Activated CD8-positive, alpha-beta memory T cell treated with anti-CD3 and anti-CD28 coated beads for 36 hours (primary cell): ENCODE data around the gene LY6G6F. TPM values are rescaled to one million over a fixed set of nuclear protein-coding genes. Genes with fewer than 3 reads are reported as not detected.

ENCODE experiments used
- CTCF ChIA-PET: fragments of 350-600 bp; sonication (Branson Sonifier 250); formaldehyde crosslinking; loops from one replicate; lab custom pipeline; 2021; ENCODE audit warnings: antibody characterized with exemption; lab: Charles Lee
- POLR2A ChIA-PET: fragments of 350-600 bp; sonication (Branson Sonifier 250); formaldehyde crosslinking; loops from one replicate; lab custom pipeline; 2021; ENCODE audit warnings: antibody characterized with exemption; lab: Charles Lee
- total RNA-seq, 2 experiments: library from RNA; stranded (reverse); gene quantifications; one replicate each; pipeline ENCODE4 v1.2.3, GENCODE V29; 2021

LY6G6F gene, protein sequence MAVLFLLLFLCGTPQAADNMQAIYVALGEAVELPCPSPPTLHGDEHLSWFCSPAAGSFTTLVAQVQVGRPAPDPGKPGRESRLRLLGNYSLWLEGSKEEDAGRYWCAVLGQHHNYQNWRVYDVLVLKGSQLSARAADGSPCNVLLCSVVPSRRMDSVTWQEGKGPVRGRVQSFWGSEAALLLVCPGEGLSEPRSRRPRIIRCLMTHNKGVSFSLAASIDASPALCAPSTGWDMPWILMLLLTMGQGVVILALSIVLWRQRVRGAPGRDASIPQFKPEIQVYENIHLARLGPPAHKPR
- total RNA-seq, result not detected

GRCh38 chr6:31706599-31706998 is at the start of gene LY6G6F:
TSS of gene LY6G6F (plus strand) at chr6:31706866. CDS start at chr6:31706907, 41 bp downstream.
- CTCF ChIA-PET, result no interaction called here
- POLR2A ChIA-PET, result no interaction called here

DNA sequence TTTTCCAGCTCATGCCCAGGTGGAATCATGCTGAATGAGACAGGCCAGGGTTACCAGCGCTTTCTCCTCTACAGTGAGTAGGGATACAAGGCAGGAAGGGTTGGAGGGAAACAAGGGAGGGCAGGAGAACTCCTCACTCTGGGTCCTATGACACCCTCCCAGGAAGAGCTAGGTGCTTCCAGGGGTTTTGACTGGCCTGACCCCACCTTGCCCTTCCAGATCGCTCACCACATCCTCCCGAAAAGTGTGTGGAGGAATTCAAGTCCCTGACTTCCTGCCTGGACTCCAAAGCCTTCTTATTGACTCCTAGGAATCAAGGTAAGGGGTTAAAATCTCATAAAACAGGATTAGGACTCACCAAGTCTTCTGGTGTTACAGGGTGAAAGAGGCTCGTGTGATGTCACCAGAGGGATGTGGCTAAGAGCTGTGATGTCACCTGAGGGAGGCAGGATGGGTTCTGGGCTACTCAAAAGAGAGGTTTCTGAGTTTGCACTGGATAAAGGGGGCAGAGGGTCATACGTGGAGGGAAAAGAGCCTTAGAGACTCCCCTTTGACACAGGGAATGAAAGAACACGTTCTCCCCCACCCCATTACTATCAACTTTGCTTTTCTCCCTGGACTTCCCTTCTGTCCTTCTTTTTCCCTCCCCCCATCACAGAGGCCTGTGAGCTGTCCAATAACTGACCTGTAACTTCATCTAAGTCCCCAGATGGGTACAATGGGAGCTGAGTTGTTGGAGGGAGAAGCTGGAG is 49.1 kb upstream of the LY6G6F start:
- ChIA-PET POLR2A (no interaction called here), CTCF (interaction anchor here (0.9 kb wide), 1 partner anchor 165 kb away, joined by 3 read pairs; no protein-coding TSS in a partner anchor)

GRCh38 chr6:31658158-31658688 is 48.4 kb upstream of the LY6G6F start:
- ChIA-PET CTCF (interaction anchor here (0.7 to 0.9 kb wide), 2 partner anchors 66 to 164 kb away, joined by 3 read pairs; no protein-coding TSS in a partner anchor), POLR2A (interaction anchor here (0.7 kb wide), 1 partner anchor 1313 kb away, joined by 8 read pairs; no protein-coding TSS in a partner anchor)

DNA sequence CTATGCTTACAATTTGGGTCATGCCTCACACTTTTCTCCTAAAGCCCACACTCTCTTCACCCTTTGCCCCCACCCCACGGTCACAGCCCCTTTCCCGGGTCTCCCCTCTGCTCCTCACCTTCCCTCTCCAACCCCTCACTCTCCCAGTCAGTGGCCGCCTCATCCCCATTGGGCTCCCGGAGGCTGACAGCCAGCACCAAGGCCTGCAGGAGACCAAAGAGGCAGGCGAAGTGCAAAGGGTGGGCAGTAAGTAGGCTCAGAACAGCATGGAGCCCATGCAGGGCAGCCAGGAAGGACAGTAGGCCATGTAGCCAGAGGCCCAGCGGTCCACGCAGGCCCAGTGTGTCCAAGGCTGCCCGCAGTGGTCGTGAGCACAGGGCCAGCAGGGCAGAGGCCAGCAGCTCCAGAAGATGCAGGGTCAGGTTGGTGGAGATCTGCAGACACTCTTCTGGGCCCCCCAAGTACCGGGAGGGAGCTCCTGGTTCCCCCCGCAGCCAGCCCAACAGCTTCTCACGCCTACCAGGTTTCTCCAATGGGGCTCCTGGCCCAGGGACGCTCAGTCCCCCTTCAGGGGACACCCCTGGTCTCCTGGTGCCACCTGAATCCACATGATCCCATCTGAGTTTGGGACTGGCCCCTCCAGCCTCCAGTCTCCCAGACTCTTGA is 47.5 kb upstream of the LY6G6F start:
- POLR2A ChIA-PET, result interaction anchor here (0.6 to 1.1 kb wide), 3 partner anchors 176 to 1312 kb away, joined by 3 to 8 read pairs (median 4); partner anchors contain the start of gene DXO

GRCh38 chr6:31659649-31660380 is 46.9 kb upstream of the LY6G6F start:
- ChIA-PET CTCF (interaction anchor here (0.8 to 1.7 kb wide), 3 partner anchors 8 to 70 kb away, joined by 3 to 6 read pairs (median 4); partner anchors contain the start of gene BAG6), POLR2A (interaction anchor here (1.0 to 1.1 kb wide), 2 partner anchors 7 to 175 kb away, joined by 3 to 6 read pairs; partner anchors contain the start of gene BAG6)

More for the DNA sequence above, 47.5 kb upstream of the LY6G6F start:
- CTCF ChIA-PET, result interaction anchor here (0.7 to 0.8 kb wide), 3 partner anchors 13 to 67 kb away, joined by 3 read pairs; no protein-coding TSS in a partner anchor

- CTCF ChIA-PET, result interaction anchor here (1.0 to 1.7 kb wide), 3 partner anchors 8 to 114 kb away, joined by 3 to 6 read pairs (median 4); partner anchors contain the start of genes ATP6V1G2 and BAG6
- POLR2A ChIA-PET, result interaction anchor here (0.9 to 1.0 kb wide), 2 partner anchors 8 to 119 kb away, joined by 5 to 6 read pairs; partner anchors contain the start of genes BAG6 and DDX39B
These were observed 46.0 kb upstream of the LY6G6F start, which contains the start of gene C6orf47 for GRCh38 chr6:31660381-31661261. TSS of gene C6orf47 (minus strand) at chr6:31660778. CDS start at chr6:31659947, 831 bp downstream.

DNA sequence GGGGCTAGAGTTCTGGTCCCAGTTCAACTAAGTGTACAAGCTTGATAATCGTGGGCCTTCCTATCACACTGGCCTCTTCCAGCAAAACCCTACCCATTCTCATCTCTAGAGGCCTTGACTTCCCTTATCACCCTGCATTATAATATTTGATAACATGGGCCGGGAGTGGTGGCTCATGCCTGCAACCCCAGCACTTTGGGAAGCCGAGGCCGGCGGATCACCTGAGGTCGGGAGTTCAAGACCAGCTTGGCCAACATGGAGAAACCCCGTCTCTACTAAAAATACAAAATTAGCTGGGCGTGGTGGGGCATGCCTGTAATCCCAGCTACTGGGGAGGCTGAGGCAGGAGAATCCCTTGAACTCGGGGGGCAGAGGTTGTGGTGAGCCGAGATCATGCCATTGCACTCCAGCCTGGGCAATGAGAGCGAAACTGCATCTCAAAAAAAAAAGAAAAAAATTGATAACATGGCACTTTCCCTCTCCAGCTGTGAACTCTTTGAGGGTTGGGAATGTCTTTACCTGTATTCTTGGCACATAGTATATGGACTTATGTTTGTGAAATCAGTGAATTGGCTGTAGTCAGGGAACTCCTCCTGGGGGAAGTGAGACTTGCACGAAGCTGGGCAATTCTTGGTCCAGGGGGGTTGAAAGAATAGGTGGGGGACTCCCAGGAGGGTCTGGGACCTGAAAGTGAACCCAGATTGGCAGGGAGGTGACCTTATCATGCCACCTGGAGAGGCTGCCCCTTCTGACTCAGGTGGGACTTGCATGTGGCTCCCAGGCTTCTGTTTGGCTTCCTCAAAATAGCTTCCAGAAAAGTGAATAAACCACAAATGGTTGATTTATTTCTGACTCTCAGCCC is 45.2 kb upstream of the LY6G6F start:
- POLR2A ChIA-PET, result interaction anchor here (0.9 to 1.7 kb wide), 3 partner anchors 9 to 166 kb away, joined by 4 to 6 read pairs (median 5); partner anchors contain the start of genes BAG6, DDX39B and HSPA1B

DNA sequence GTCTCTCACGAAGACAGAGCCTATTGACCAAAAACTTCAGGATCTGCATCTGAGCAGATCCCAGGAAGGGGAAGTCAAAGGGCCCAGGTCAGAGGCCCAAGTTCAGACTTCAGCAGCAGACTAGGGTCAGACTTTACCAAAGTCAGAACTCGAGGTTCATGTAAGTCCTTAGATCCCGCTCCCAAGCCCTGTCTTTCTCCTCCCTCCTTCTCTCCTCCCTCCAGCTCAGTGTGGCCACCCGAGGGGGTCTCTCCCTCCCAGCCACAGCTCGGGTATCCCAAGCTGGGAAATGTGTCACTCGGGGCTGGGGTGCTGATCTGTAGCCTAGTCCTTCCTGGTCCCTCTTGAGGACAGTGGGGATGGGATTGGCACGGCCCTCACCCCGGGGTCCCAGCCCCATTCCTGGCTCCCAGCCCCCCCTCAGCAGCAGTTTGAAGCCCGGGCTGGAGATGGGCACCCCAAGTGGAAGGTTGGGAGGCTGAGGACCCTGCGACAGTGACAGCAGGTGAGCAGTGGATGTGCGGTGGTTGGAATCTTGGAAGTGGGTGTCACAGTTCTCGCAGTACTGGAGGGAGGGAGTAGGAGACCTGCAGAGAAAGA is 44.4 kb upstream of the LY6G6F start:
- ChIA-PET POLR2A (interaction anchor here (0.6 to 1.7 kb wide), 4 partner anchors 23 to 502 kb away, joined by 3 to 7 read pairs (median 5); partner anchors contain the start of genes EGFL8 and HSPA1B), CTCF (interaction anchor here (1.2 to 3.6 kb wide), 3 partner anchors 9 to 134 kb away, joined by 4 to 21 read pairs (median 6); partner anchors contain the start of gene BAG6)

More for the DNA sequence above, 45.2 kb upstream of the LY6G6F start:
- CTCF ChIA-PET, result interaction anchor here (1.0 to 3.6 kb wide), 4 partner anchors 9 to 115 kb away, joined by 3 to 21 read pairs (median 5); partner anchors contain the start of genes ATP6V1G2 and BAG6

DNA sequence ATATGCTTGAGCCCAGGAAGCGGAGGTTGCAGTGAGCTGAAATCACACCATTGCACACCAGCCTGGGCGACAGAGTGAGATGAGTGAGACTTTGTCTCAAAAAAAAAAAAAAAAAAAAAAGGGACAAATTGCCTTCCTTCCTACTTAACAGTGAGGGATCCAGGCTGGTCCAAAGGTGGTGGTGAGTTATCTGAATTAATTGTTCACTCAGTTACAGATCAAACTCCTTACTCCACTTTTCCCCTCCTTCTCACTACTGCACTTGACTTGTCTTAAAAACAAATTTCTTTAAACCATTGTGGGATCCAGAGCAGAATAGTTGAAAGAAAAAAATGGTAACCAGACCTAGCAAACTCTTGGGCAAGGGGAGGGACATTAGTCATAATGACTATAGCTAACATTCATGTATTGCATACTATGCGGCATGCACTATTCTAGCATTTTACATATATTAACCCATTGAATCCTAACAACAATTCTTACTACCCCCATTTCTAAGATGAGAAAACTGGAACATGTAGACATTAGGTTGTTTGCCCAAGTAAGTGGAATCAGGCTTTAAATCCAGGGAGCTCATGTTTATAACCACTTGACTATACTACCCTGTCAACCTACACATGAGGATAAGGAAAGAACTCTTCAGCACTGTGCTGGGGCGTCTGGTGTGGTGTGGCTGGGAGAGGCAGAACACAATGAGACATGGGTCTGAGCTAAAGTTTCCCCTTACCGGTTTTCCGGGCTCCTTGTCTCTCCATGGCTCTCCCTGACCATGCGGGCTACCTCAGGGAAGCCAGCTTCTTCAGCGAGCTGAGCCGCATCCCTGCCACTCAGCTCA is 43.3 kb upstream of the LY6G6F start:
- ChIA-PET POLR2A (interaction anchor here (0.6 to 3.1 kb wide), 5 partner anchors 11 to 355 kb away, joined by 3 to 29 read pairs (median 7); partner anchors contain the start of genes BAG6, HSPA1A and HSPA1L), CTCF (interaction anchor here (0.7 to 3.6 kb wide), 5 partner anchors 11 to 133 kb away, joined by 3 to 21 read pairs (median 4); partner anchors contain the start of gene BAG6)

DNA sequence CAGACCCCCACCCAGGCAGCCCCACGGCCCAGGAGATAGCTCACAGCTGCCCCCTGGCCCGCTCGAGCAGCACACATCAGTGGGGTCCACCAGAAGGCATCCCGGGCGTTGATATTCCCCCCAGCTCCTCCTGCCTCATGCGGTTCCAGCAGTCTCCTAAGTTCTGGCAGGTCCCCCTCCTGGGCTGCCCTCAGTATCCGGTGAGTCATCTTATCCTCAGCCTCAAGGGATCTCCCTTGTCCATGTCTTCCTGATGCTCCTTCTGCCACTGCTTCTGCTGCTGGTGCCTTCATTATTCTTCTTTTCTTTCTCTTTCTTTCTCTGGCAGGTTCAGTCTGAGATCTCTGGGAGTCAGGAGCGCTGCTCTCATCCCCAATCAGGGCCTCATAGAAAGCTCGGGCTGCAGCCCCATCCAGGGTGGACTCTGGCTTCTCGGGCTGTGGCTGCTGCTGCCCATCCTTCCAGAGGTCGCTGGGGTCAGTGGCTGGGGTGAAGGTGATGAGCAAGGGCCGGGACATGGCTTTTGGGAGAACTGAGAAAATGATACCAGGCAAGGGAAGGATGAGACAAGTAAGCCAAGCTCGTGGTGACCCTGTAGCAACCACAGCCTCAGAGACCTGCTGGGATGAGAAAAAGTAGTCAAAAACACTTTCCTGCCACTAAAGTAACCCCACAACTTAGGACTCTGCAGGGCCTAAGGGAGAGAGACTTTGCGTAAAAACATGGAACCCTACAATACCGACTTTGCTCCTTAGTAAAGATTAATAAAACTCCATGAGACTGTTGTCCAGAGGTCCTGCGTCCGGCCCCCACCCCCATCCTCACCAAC is 42.5 kb upstream of the LY6G6F start:
- CTCF ChIA-PET, result interaction anchor here (0.6 to 3.6 kb wide), 5 partner anchors 11 to 171 kb away, joined by 3 to 21 read pairs (median 4); partner anchors contain the start of gene BAG6
- POLR2A ChIA-PET, result interaction anchor here (0.7 to 3.1 kb wide), 9 partner anchors 11 to 930 kb away, joined by 3 to 29 read pairs (median 4); partner anchors contain the start of genes ABHD16A, BAG6, CLIC1 and HSPA1A

- ChIA-PET POLR2A (interaction anchor here (0.6 to 3.1 kb wide), 8 partner anchors 12 to 931 kb away, joined by 3 to 29 read pairs (median 4); partner anchors contain the start of genes ABHD16A, BAG6, CLIC1 and LSM2), CTCF (interaction anchor here (1.1 to 3.6 kb wide), 2 partner anchors 12 to 166 kb away, joined by 4 to 21 read pairs; partner anchors contain the start of gene BAG6)
These were observed 41.7 kb upstream of the LY6G6F start, which contains the start of gene GPANK1 for GRCh38 chr6:31664790-31665500. TSS of gene GPANK1 (minus strand) at chr6:31664997. CDS start at chr6:31664478, 519 bp downstream.
